Hepatocyte (in vitro differentiated cells): ENCODE data around the gene MYRIP. TPM values are rescaled to one million over a fixed set of nuclear protein-coding genes. Genes with fewer than 3 reads are reported as not detected.

Source experiments
- DNase-seq: peaks from one replicate; pipeline ENCODE4 v3.0.0-alpha.2; 2016; ENCODE audit warnings: low spot score
- H2AFZ ChIP-seq: fragments of 200-600 bp; sonication (generic); 2 replicates; pipeline ENCODE4 v1.6.0; 2016; ENCODE audit warnings: antibody characterized with exemption, mild to moderate bottlenecking
- H3K27ac ChIP-seq: fragments of 200-600 bp; sonication (generic); 2 replicates; pipeline ENCODE4 v1.5.1; 2016; ENCODE audit warnings: mild to moderate bottlenecking
- H3K27me3 ChIP-seq: fragments of 200-600 bp; sonication (generic); 2 replicates; pipeline ENCODE4 v1.6.1; 2016
- H3K36me3 ChIP-seq: fragments of 200-600 bp; sonication (generic); replicated peaks from 2 replicates; pipeline ENCODE4 v1.5.1; 2016; ENCODE audit warnings: low read depth; ENCODE audit not compliant: insufficient read depth
- H3K4me1 ChIP-seq: fragments of 200-600 bp; sonication (generic); 2 replicates; pipeline ENCODE4 v1.5.1; 2016; ENCODE audit warnings: mild to moderate bottlenecking, moderate library complexity; ENCODE audit not compliant: insufficient read depth
- H3K4me2 ChIP-seq: fragments of 200-600 bp; sonication (generic); 2 replicates; pipeline ENCODE4 v1.6.0; 2016
- H3K4me3 ChIP-seq: fragments of 200-600 bp; sonication (generic); 2 replicates; pipeline ENCODE4 v1.5.1; 2016; ENCODE audit warnings: mild to moderate bottlenecking
- H3K79me2 ChIP-seq: fragments of 200-600 bp; sonication (generic); 2 replicates; pipeline ENCODE4 v1.6.0; 2017; ENCODE audit warnings: mild to moderate bottlenecking
- H3K9me2 ChIP-seq: fragments of 200-600 bp; sonication (generic); replicated peaks from 2 replicates; pipeline ENCODE4 v1.6.0; 2017; ENCODE audit warnings: mild to moderate bottlenecking; ENCODE audit not compliant: insufficient read depth
- H3K9me3 ChIP-seq: fragments of 200-600 bp; sonication (generic); 2 replicates; pipeline ENCODE4 v1.5.1; 2016; ENCODE audit warnings: low read depth, mild to moderate bottlenecking
- H4K20me1 ChIP-seq: fragments of 200-600 bp; sonication (generic); 2 replicates; pipeline ENCODE4 v1.6.0; 2016; ENCODE audit warnings: mild to moderate bottlenecking; ENCODE audit not compliant: insufficient read depth, poor library complexity, severe bottlenecking
- EZH2 ChIP-seq: fragments of 200-600 bp; sonication (generic); IDR thresholded peaks from 2 replicates; pipeline ENCODE4 v1.6.1; 2016; ENCODE audit warnings: antibody characterized with exemption, mild to moderate bottlenecking, borderline replicate concordance
- EZH2phosphoT487 ChIP-seq: fragments of 200-600 bp; sonication (generic); IDR thresholded peaks from one replicate; pipeline ENCODE4 v1.6.1; 2018; ENCODE audit warnings: antibody characterized with exemption, mild to moderate bottlenecking, low read depth, moderate library complexity; ENCODE audit not compliant: unreplicated experiment, severe bottlenecking
- WGBS: methylation state at CpG from one replicate; pipeline ENCODE4 v1.1.6; 2016; ENCODE audit warnings: low lambda C conversion rate; ENCODE audit errors: missing lambda C conversion rate; 5-methylcytosine and 5-hydroxymethylcytosine counted together
- polyA plus RNA-seq: library from polyadenylated mRNA; unstranded; fragments of >200 nt; fragmentation: Nextera tagmentation; extraction: Ambion mirVana; gene quantifications from 2 replicates; pipeline ENCODE4 v1.2.1, GENCODE V29; 2016
- total RNA-seq: library from RNA; depleted of rRNA; stranded (reverse); fragments of >200 nt; gene quantifications from 2 replicates; pipeline ENCODE4 v1.2.3, GENCODE V29; 2014
- TF ChIP-seq, protein P1 (sequence below): fragments of 200-600 bp; sonication (generic); IDR thresholded peaks from 2 replicates; pipeline ENCODE4 v1.5.1; 2016; ENCODE audit warnings: antibody characterized with exemption, mild to moderate bottlenecking; ENCODE audit not compliant: poor library complexity

The MYRIP gene
- total and polyA plus RNA-seq, 2 experiments from 2014 or later, result 0.57 TPM; not detected in 1

GRCh38 chr3:40042752-40043443 is 233.5 kb downstream of the MYRIP start:
- no peaks in the 10 kb centered on the region for H4K20me1 ChIP-seq
- no peak overlapping the region for H2AFZ ChIP-seq
- no peaks in the 10 kb centered on the region for H3K4me1 ChIP-seq
- DNase-seq, result no peak
- H3K79me2 ChIP-seq, result no peaks in the 10 kb centered on the region
- H3K36me3 ChIP-seq, result no peaks in the 10 kb centered on the region
- H3K27me3 ChIP-seq, result no peaks in the 10 kb centered on the region
- H3K9me2 ChIP-seq, result no peaks in the 10 kb centered on the region
- 67% methylated on average over 4 of the region's 4 CpGs for WGBS
- H3K4me3 ChIP-seq, result no peak overlapping the region
- no peak overlapping the region for H3K27ac ChIP-seq
- no peak overlapping the region for H3K4me2 ChIP-seq
- TF ChIP-seq EZH2phosphoT487, result no peak
- TF ChIP-seq, protein P1, sequence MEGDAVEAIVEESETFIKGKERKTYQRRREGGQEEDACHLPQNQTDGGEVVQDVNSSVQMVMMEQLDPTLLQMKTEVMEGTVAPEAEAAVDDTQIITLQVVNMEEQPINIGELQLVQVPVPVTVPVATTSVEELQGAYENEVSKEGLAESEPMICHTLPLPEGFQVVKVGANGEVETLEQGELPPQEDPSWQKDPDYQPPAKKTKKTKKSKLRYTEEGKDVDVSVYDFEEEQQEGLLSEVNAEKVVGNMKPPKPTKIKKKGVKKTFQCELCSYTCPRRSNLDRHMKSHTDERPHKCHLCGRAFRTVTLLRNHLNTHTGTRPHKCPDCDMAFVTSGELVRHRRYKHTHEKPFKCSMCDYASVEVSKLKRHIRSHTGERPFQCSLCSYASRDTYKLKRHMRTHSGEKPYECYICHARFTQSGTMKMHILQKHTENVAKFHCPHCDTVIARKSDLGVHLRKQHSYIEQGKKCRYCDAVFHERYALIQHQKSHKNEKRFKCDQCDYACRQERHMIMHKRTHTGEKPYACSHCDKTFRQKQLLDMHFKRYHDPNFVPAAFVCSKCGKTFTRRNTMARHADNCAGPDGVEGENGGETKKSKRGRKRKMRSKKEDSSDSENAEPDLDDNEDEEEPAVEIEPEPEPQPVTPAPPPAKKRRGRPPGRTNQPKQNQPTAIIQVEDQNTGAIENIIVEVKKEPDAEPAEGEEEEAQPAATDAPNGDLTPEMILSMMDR, result no peak
- no peak for TF ChIP-seq EZH2
- no peaks in the 10 kb centered on the region for H3K9me3 ChIP-seq

- Histone ChIP-seq H3K36me3 (no peaks in the 10 kb centered on the region), H3K79me2 (no peaks in the 10 kb centered on the region), H2AFZ (no peak overlapping the region), H3K27me3 (no peaks in the 10 kb centered on the region), H3K27ac (no peak overlapping the region), H3K9me2 (no peaks in the 10 kb centered on the region), H4K20me1 (no peaks in the 10 kb centered on the region), H3K4me3 (no peak overlapping the region), H3K9me3 (no peaks in the 10 kb centered on the region), H3K4me2 (no peak overlapping the region), H3K4me1 (no peaks in the 10 kb centered on the region)
- 60% methylated on average over 1 of the region's 1 CpG for WGBS
- no peak for TF ChIP-seq EZH2
- TF ChIP-seq, protein P1, result no peak
- no peak for TF ChIP-seq EZH2phosphoT487
- peak; percentile 13 for DNase-seq
Measured at GRCh38 chr3:40043444-40043755, 234.0 kb downstream of the MYRIP start.

DNA sequence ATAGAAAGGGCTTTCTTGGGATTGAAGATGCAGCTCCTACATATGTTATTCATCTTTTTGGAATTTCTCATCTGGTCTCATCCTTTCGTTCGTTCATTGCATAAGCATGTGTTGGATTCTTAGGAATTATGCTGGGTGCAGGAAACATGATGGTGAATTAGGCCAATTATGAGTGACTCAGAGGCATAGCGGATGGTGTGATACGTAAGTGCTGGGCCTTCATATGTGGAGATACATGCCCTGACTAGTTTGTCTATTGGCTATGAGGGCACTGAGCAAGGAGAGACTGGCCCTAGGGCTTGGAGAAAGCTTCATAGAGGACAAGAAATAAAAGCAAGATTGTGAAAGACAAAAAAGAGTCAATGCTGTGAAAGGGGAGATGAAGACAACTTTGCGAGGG is 235.1 kb downstream of the MYRIP start:
- WGBS, result 77% methylated on average over 5 of the region's 5 CpGs
- Histone ChIP-seq H3K9me3 (no peaks in the 10 kb centered on the region), H3K4me1 (no peaks in the 10 kb centered on the region), H3K4me3 (no peak overlapping the region), H3K79me2 (no peaks in the 10 kb centered on the region), H2AFZ (no peak overlapping the region), H3K4me2 (no peak overlapping the region), H3K9me2 (no peaks in the 10 kb centered on the region), H4K20me1 (no peaks in the 10 kb centered on the region), H3K27ac (no peak overlapping the region), H3K36me3 (no peaks in the 10 kb centered on the region), H3K27me3 (no peaks in the 10 kb centered on the region)
- DNase-seq, result no peak
- TF ChIP-seq, protein P1, result no peak
- TF ChIP-seq EZH2 (no peak), EZH2phosphoT487 (no peak)

DNA sequence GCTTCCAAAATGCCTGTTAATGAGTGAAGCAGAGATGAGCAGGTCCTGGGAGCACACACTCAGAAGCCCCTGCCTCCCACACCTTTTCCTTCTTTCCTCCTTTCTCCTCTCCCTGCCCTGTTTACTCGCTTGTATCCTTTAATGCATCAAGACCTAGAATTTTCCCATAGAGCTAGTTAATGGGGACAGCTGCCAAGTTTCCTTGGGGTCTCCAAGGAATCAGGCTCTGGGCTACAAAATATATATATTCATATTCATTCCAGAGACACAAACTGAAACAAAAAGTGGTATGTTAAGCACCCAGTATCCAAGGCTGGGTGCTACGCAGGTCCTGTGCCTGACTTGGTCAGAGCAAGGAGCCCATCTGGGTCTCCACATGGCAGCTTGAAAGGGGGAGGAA is 235.6 kb downstream of the MYRIP start:
- 92% methylated on average over 2 of the region's 2 CpGs for WGBS
- no peaks in the 10 kb centered on the region for H3K4me1 ChIP-seq
- no peaks in the 10 kb centered on the region for H3K9me3 ChIP-seq
- no peak overlapping the region for H3K4me3 ChIP-seq
- no peaks in the 10 kb centered on the region for H3K9me2 ChIP-seq
- no peaks in the 10 kb centered on the region for H4K20me1 ChIP-seq
- H3K27me3 ChIP-seq, result no peaks in the 10 kb centered on the region
- H2AFZ ChIP-seq, result no peak overlapping the region
- TF ChIP-seq, protein P1, result no peak
- TF ChIP-seq EZH2phosphoT487, result no peak
- TF ChIP-seq EZH2, result no peak
- no peak overlapping the region for H3K4me2 ChIP-seq
- no peak for DNase-seq
- H3K36me3 ChIP-seq, result no peaks in the 10 kb centered on the region
- no peak overlapping the region for H3K27ac ChIP-seq
- H3K79me2 ChIP-seq, result no peaks in the 10 kb centered on the region
